ENCODE measurements around the gene MGRN1.

The MGRN1 gene

GRCh38 chr16:4698321-4699045, 73.9 kb downstream of the MGRN1 start:
- H3K36me3 ChIP-seq (ENCODE audit: control insufficient read depth in 4 of 4, insufficient read depth in 4 of 4, low read length in 3 of 4), result peaks cover 7 to 80% (median 56%) of the 10 kb centered on the region in 4 experiments
- H3K4me1 ChIP-seq (ENCODE audit: control extremely low read depth in 1 of 4, control insufficient read depth in 4 of 4, insufficient read depth in 4 of 4, low read length in 3 of 4), result peaks cover 0 to 9% (median 4%) of the 10 kb centered on the region in 4 experiments
- POLR2A ChIA-PET, result no interaction called here
- DNase-seq, result no peak
- H3K4me3 ChIP-seq (ENCODE audit: control insufficient read depth in 1 of 7, extremely low read depth in 1 of 7, insufficient read depth in 4 of 7, low read depth in 2 of 7, low read length in 6 of 7), result no peak overlapping the region
- no peak overlapping the region for H3K27ac ChIP-seq (ENCODE audit: insufficient read depth in 1 of 2, low read depth in 1 of 2, low read length in 2 of 2, poor library complexity in 1 of 2, severe bottlenecking in 2 of 2)
- WGBS (ENCODE audit: insufficient coverage), result 98% methylated on average over 26 of the region's 36 CpGs
- no peaks in the 10 kb centered on the region for H3K9me3 ChIP-seq (ENCODE audit: control extremely low read depth in 1 of 5, control insufficient read depth in 4 of 5, insufficient read depth in 2 of 5, low read depth in 1 of 5, low read length in 4 of 5)
- CTCF ChIA-PET, result no interaction called here
- H3K27me3 ChIP-seq (replicated peaks in 2 of 5; ENCODE audit: control insufficient read depth in 4 of 5, insufficient read depth in 5 of 5, low read length in 4 of 5), result no peaks in the 10 kb centered on the region

GRCh38 chr16:4699046-4699556, 74.5 kb downstream of the MGRN1 start:
- DNase-seq, result no peak
- WGBS (ENCODE audit: insufficient coverage), result 95% methylated on average over 18 of the region's 19 CpGs
- CTCF ChIA-PET, result no interaction called here
- Histone ChIP-seq H3K27ac (ENCODE audit: insufficient read depth in 1 of 2, low read depth in 1 of 2, low read length in 2 of 2, poor library complexity in 1 of 2, severe bottlenecking in 2 of 2) (no peak overlapping the region), H3K4me3 (ENCODE audit: control insufficient read depth in 1 of 7, extremely low read depth in 1 of 7, insufficient read depth in 4 of 7, low read depth in 2 of 7, low read length in 6 of 7) (no peak overlapping the region), H3K27me3 (replicated peaks in 2 of 5; ENCODE audit: control insufficient read depth in 4 of 5, insufficient read depth in 5 of 5, low read length in 4 of 5) (no peaks in the 10 kb centered on the region), H3K36me3 (ENCODE audit: control insufficient read depth in 4 of 4, insufficient read depth in 4 of 4, low read length in 3 of 4) (peaks cover 7 to 80% (median 58%) of the 10 kb centered on the region in 4 experiments), H3K4me1 (ENCODE audit: control extremely low read depth in 1 of 4, control insufficient read depth in 4 of 4, insufficient read depth in 4 of 4, low read length in 3 of 4) (peaks cover 0 to 12% (median 8%) of the 10 kb centered on the region in 4 experiments), H3K9me3 (ENCODE audit: control extremely low read depth in 1 of 5, control insufficient read depth in 4 of 5, insufficient read depth in 2 of 5, low read depth in 1 of 5, low read length in 4 of 5) (no peaks in the 10 kb centered on the region)
- POLR2A ChIA-PET, result no interaction called here

GRCh38 chr16:4700380-4700996, 75.9 kb downstream of the MGRN1 start:
- 95% methylated on average over 10 of the region's 13 CpGs for WGBS (ENCODE audit: insufficient coverage)
- no peaks in the 10 kb centered on the region for H3K27me3 ChIP-seq (replicated peaks in 2 of 5; ENCODE audit: control insufficient read depth in 4 of 5, insufficient read depth in 5 of 5, low read length in 4 of 5)
- CTCF ChIA-PET, result no interaction called here
- H3K4me3 ChIP-seq (ENCODE audit: control insufficient read depth in 1 of 7, extremely low read depth in 1 of 7, insufficient read depth in 4 of 7, low read depth in 2 of 7, low read length in 6 of 7), result no peak overlapping the region
- H3K4me1 ChIP-seq (ENCODE audit: control extremely low read depth in 1 of 4, control insufficient read depth in 4 of 4, insufficient read depth in 4 of 4, low read length in 3 of 4), result peaks cover 0 to 8% (median 4%) of the 10 kb centered on the region in 4 experiments
- POLR2A ChIA-PET, result no interaction called here
- H3K9me3 ChIP-seq (ENCODE audit: control extremely low read depth in 1 of 5, control insufficient read depth in 4 of 5, insufficient read depth in 2 of 5, low read depth in 1 of 5, low read length in 4 of 5), result no peaks in the 10 kb centered on the region
- no peak overlapping the region for H3K27ac ChIP-seq (ENCODE audit: insufficient read depth in 1 of 2, low read depth in 1 of 2, low read length in 2 of 2, poor library complexity in 1 of 2, severe bottlenecking in 2 of 2)
- H3K36me3 ChIP-seq (ENCODE audit: control insufficient read depth in 4 of 4, insufficient read depth in 4 of 4, low read length in 3 of 4), result peaks cover 10 to 85% (median 62%) of the 10 kb centered on the region in 4 experiments
- DNase-seq, result no peak

DNA sequence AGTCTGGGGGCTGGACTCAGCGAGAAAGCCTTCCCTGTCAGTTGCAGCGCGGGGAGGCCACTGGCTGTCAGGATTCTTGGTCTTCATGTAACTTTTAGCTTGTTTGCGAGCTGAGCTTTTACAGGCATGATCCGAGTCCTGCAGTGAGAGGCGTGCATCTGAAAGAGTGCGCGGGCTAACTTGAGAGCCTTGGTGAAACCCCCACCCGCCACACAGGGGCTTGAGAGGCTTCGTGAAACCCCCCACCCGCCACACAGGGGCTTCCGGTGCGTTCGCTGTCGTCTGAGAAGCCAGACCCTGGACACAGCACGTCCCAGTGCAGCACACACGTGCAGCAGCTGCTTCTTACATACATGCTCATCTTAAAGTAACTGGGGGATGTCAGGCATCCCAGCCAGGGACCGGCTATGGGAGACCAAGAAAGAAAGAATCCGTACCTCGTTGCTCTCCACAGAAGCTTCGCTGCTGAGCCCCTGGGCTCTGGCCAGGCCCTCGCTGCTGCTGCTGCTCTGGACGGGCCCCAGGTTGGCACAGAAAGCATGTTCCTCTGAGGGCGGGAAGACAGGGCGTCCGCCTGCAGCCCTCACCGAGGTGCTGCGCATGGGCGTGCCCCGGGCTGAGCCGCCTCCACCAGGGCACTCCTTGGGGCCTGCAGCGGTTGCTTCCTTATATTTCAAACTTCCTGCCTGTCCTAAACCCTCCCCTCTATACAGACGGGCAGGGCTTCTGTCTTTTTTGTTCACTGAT, 76.5 kb downstream of the MGRN1 start:
- Histone ChIP-seq H3K4me1 (ENCODE audit: control extremely low read depth in 1 of 4, control insufficient read depth in 4 of 4, insufficient read depth in 4 of 4, low read length in 3 of 4) (peaks cover 0 to 8% (median 4%) of the 10 kb centered on the region in 4 experiments), H3K27ac (ENCODE audit: insufficient read depth in 1 of 2, low read depth in 1 of 2, low read length in 2 of 2, poor library complexity in 1 of 2, severe bottlenecking in 2 of 2) (no peak overlapping the region), H3K9me3 (ENCODE audit: control extremely low read depth in 1 of 5, control insufficient read depth in 4 of 5, insufficient read depth in 2 of 5, low read depth in 1 of 5, low read length in 4 of 5) (no peaks in the 10 kb centered on the region), H3K4me3 (ENCODE audit: control insufficient read depth in 1 of 7, extremely low read depth in 1 of 7, insufficient read depth in 4 of 7, low read depth in 2 of 7, low read length in 6 of 7) (no peak overlapping the region), H3K36me3 (ENCODE audit: control insufficient read depth in 4 of 4, insufficient read depth in 4 of 4, low read length in 3 of 4) (peaks cover 10 to 78% (median 57%) of the 10 kb centered on the region in 4 experiments), H3K27me3 (replicated peaks in 2 of 5; ENCODE audit: control insufficient read depth in 4 of 5, insufficient read depth in 5 of 5, low read length in 4 of 5) (no peaks in the 10 kb centered on the region)
- ChIA-PET CTCF (no interaction called here), POLR2A (no interaction called here)
- WGBS (ENCODE audit: insufficient coverage), result 93% methylated on average over 25 of the region's 33 CpGs
- DNase-seq, result no peak

DNA sequence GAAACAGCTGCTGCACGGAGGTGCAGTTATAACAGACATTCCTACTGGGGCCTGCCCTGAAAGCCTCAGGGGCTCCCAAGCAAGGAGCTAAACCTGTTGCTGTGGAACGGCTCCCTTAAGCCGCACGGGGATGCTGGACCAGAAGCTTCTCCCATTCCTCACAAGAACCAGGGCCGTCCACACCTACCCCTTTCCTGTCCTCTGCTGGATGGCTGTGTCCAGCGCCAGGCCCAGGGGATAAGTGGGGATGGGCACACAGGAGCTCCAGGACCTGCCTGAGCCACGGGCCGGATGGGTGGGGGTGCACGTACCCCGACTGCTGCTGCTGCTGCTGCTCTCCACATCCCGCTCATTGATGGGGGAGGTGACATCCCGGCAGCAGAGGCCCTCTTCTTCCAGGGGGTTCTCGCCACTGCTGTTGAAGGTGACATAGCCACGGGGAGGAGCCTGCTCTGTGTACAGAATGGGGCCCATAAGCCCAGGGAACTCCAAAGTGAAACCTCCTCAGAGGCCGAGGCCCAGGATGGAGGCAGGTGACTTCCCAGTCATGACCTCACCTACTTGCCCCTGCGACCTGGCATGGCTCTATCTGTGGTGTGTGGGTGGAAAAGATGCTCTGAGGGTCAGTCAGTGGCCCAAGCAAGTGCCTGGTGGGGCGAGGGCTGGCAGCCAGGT, 77.3 kb downstream of the MGRN1 start:
- no peak for DNase-seq
- peaks cover 9 to 74% (median 54%) of the 10 kb centered on the region in 4 experiments for H3K36me3 ChIP-seq (ENCODE audit: control insufficient read depth in 4 of 4, insufficient read depth in 4 of 4, low read length in 3 of 4)

DNA sequence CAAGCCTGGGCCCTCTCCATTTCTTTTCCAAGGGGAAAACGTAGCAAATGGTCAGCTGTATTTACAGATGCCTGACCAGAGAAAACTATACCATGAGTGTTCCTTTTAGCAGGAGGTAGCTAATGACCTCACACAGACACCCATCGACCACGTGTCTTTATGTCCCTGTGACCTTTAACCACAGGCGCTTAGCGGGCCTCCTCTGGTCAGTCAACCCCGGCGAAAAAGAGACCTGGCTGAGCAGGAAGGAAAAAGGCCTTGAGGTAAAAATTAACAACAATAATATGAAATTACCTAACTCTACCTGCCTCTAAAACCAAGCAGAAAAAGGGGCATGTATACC, 77.8 kb downstream of the MGRN1 start:
- WGBS (ENCODE audit: insufficient coverage), result 100% methylated on average over 1 of the region's 7 CpGs
- H3K9me3 ChIP-seq (ENCODE audit: control extremely low read depth in 1 of 5, control insufficient read depth in 4 of 5, insufficient read depth in 2 of 5, low read depth in 1 of 5, low read length in 4 of 5), result no peaks in the 10 kb centered on the region
- no peak overlapping the region for H3K27ac ChIP-seq (ENCODE audit: insufficient read depth in 1 of 2, low read depth in 1 of 2, low read length in 2 of 2, poor library complexity in 1 of 2, severe bottlenecking in 2 of 2)
- no peaks in the 10 kb centered on the region for H3K27me3 ChIP-seq (replicated peaks in 2 of 5; ENCODE audit: control insufficient read depth in 4 of 5, insufficient read depth in 5 of 5, low read length in 4 of 5)
- ChIA-PET CTCF (interaction anchor here (0.5 kb wide), 1 partner anchor 83 kb away, joined by 3 read pairs; no protein-coding TSS in a partner anchor), POLR2A (no interaction called here)
- H3K4me3 ChIP-seq (ENCODE audit: control insufficient read depth in 1 of 7, extremely low read depth in 1 of 7, insufficient read depth in 4 of 7, low read depth in 2 of 7, low read length in 6 of 7), result no peak overlapping the region
- no peak for DNase-seq
- peaks cover 0 to 8% (median 4%) of the 10 kb centered on the region in 4 experiments for H3K4me1 ChIP-seq (ENCODE audit: control extremely low read depth in 1 of 4, control insufficient read depth in 4 of 4, insufficient read depth in 4 of 4, low read length in 3 of 4)
- H3K36me3 ChIP-seq (ENCODE audit: control insufficient read depth in 4 of 4, insufficient read depth in 4 of 4, low read length in 3 of 4), result peaks cover 10 to 71% (median 52%) of the 10 kb centered on the region in 4 experiments

More for the DNA sequence above, 77.3 kb downstream of the MGRN1 start:
- H3K27ac ChIP-seq (ENCODE audit: insufficient read depth in 1 of 2, low read depth in 1 of 2, low read length in 2 of 2, poor library complexity in 1 of 2, severe bottlenecking in 2 of 2), result no peak overlapping the region
- peaks cover 0 to 8% (median 4%) of the 10 kb centered on the region in 4 experiments for H3K4me1 ChIP-seq (ENCODE audit: control extremely low read depth in 1 of 4, control insufficient read depth in 4 of 4, insufficient read depth in 4 of 4, low read length in 3 of 4)
- no peak overlapping the region for H3K4me3 ChIP-seq (ENCODE audit: control insufficient read depth in 1 of 7, extremely low read depth in 1 of 7, insufficient read depth in 4 of 7, low read depth in 2 of 7, low read length in 6 of 7)
- H3K27me3 ChIP-seq (replicated peaks in 2 of 5; ENCODE audit: control insufficient read depth in 4 of 5, insufficient read depth in 5 of 5, low read length in 4 of 5), result no peaks in the 10 kb centered on the region
- WGBS (ENCODE audit: insufficient coverage), result 93% methylated on average over 9 of the region's 17 CpGs
- POLR2A ChIA-PET, result no interaction called here
- CTCF ChIA-PET, result interaction anchor here (0.5 kb wide), 1 partner anchor 84 kb away, joined by 3 read pairs; no protein-coding TSS in a partner anchor
- H3K9me3 ChIP-seq (ENCODE audit: control extremely low read depth in 1 of 5, control insufficient read depth in 4 of 5, insufficient read depth in 2 of 5, low read depth in 1 of 5, low read length in 4 of 5), result no peaks in the 10 kb centered on the region

Measured in common myeloid progenitor, CD34-positive (primary cell).